ENCODE measurements around the gene VCL.

DNA sequence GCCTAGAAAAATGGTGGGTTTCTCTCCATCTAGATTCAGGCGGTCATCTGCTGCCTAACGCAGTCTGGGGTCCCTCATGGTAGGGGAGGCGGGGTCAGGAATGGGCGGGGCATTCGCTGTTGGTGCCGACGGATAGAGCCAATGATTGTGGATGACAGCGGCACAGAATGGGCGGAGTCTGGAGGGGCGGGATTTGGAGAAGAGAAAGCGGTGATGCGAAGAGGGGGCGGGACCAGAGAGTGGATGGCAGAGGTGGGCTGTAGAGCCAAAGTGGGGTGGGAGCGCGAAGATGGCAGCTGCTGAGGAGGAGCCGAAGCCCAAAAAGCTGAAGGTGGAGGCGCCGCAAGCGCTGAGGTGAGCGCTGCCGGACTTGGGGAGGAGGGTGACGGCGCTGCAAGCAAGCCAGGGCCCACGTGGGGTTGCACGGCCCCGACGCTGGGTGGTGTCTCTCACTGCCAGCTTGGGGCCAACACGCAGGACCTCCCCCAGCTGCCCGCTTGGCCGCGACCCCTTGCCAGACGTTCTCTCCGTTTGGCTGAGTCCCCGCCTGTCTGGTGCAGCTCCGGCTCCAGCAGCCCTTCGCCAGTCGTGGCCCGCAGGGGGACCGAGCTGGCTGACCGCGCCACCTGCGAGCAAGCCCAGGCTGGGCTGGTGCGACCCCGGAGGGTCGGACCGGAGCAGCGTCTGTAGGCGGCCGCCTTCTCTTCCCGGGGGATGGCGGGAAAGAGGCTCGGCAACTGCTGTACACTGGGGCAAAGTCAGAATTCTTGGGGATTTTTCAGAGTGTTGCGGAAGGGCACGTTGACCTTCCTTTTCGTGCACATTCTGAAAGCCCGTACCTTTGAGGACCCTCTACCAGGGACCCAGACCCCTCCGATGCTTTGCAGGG, 153.3 kb downstream of the VCL start, which contains the start of gene ADK:
- TF ChIP-seq, protein P1, sequence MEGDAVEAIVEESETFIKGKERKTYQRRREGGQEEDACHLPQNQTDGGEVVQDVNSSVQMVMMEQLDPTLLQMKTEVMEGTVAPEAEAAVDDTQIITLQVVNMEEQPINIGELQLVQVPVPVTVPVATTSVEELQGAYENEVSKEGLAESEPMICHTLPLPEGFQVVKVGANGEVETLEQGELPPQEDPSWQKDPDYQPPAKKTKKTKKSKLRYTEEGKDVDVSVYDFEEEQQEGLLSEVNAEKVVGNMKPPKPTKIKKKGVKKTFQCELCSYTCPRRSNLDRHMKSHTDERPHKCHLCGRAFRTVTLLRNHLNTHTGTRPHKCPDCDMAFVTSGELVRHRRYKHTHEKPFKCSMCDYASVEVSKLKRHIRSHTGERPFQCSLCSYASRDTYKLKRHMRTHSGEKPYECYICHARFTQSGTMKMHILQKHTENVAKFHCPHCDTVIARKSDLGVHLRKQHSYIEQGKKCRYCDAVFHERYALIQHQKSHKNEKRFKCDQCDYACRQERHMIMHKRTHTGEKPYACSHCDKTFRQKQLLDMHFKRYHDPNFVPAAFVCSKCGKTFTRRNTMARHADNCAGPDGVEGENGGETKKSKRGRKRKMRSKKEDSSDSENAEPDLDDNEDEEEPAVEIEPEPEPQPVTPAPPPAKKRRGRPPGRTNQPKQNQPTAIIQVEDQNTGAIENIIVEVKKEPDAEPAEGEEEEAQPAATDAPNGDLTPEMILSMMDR (IDR thresholded peaks at IDR 0.05), result peak in 3 of 6 experiments; percentile 17 to 52 (median 18)
- peak in 1 of 2 donors; percentile 86 for TF ChIP-seq POLR2A (IDR thresholded peaks at IDR 0.05)

Measured in thyroid gland (tissue), 4 donors.